IPS DF 6.9 (cell line): ENCODE results near the gene PROX1.

Source experiments
- DNase-seq: peaks from one replicate; pipeline ENCODE4 v3.0.0-alpha.2; 2013; ENCODE audit warnings: low read depth, low spot score
- H3K27ac ChIP-seq: one replicate; pipeline ENCODE4 v1.5.1; 2013; ENCODE audit warnings: low read length, control low read depth
- H3K27me3 ChIP-seq: 2 replicates; pipeline ENCODE4 v1.6.1; 2013; ENCODE audit warnings: mild to moderate bottlenecking, low read length; ENCODE audit not compliant: control insufficient read depth, insufficient read depth
- H3K36me3 ChIP-seq: 2 replicates; pipeline ENCODE4 v1.6.1; 2013; ENCODE audit warnings: low read length; ENCODE audit not compliant: control insufficient read depth, insufficient read depth
- H3K4me1 ChIP-seq: 2 replicates; pipeline ENCODE4 v1.6.1; 2013; ENCODE audit warnings: low read length; ENCODE audit not compliant: control insufficient read depth, insufficient read depth
- H3K4me3 ChIP-seq: 2 replicates; pipeline ENCODE4 v1.5.1; 2013; ENCODE audit warnings: mild to moderate bottlenecking, low read length
- H3K9me3 ChIP-seq: 2 replicates; pipeline ENCODE4 v1.6.1; 2013; ENCODE audit warnings: low read length, inconsistent platforms; ENCODE audit not compliant: control insufficient read depth, insufficient read depth
- WGBS: extraction: QIAGEN DNeasy Blood & Tissue Kit; methylation state at CpG from one replicate; pipeline ENCODE4 v1.1.7; 2013; ENCODE audit warnings: mixed read lengths, missing lambda C conversion rate; ENCODE audit not compliant: insufficient read length, insufficient coverage; 5-methylcytosine and 5-hydroxymethylcytosine counted together

PROX1 gene

GRCh38 chr1:214009423-214010196, 21.8 kb downstream of the PROX1 start:
- no CpG with 5 or more reads among the region's 14 CpGs for WGBS
- no peak for DNase-seq
- Histone ChIP-seq H3K27me3 (no peaks in the 10 kb centered on the region), H3K36me3 (no peaks in the 10 kb centered on the region), H3K27ac (no peak overlapping the region), H3K4me1 (peaks cover under 1% of the 10 kb centered on the region; the same call in 1 of the 2 replicates), H3K4me3 (no peak overlapping the region), H3K9me3 (no peaks in the 10 kb centered on the region)

DNA sequence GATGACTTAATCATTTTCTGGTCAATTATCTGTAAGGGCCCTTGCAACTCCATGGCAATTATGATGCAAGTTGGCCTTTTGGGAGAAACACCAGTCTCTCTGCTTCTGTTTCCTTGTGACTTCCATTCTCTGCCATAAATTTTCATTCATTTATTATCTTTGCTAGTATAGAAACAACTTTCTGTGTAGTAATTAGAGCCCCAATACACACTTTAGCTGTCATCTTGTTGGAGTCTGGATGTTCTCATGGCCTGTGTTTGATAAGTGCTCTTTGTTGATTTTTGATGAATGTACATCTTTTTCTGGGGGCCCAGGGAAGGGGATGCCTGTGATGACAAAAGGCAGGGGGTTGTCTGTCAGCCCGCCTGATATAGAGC, 22.4 kb downstream of the PROX1 start:
- DNase-seq, result no peak
- H3K36me3 ChIP-seq, result no peaks in the 10 kb centered on the region
- no CpG with 5 or more reads among the region's 1 CpG for WGBS
- no peak overlapping the region for H3K4me3 ChIP-seq
- no peaks in the 10 kb centered on the region for H3K9me3 ChIP-seq
- H3K27ac ChIP-seq, result no peak overlapping the region
- peaks cover 2% of the 10 kb centered on the region; the same call in 1 of the 2 replicates for H3K4me1 ChIP-seq
- H3K27me3 ChIP-seq, result no peaks in the 10 kb centered on the region

DNA sequence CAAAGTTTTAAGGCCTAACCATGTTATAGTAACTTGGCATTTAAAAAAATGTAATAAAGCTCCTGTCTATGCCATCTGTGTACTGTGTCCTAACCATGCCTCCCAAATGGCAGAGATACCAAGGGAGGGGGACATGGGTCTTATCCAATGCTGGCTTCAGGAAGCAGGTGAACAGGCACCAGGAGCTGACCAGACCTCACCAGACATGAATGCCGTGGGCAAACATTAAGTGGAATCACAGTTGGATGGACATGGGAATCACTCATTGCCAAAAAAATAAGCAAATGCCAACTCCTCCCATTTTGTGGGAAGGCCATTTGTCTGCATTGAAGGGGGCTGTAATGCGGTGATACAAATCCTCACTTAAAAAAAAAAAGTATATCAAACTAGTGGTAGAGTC, 22.9 kb downstream of the PROX1 start:
- peaks cover 2% of the 10 kb centered on the region; the same call in 1 of the 2 replicates for H3K4me1 ChIP-seq
- DNase-seq, result no peak
- no peaks in the 10 kb centered on the region for H3K27me3 ChIP-seq
- H3K9me3 ChIP-seq, result no peaks in the 10 kb centered on the region
- no peak overlapping the region for H3K4me3 ChIP-seq
- WGBS, result no CpG with 5 or more reads among the region's 2 CpGs
- no peaks in the 10 kb centered on the region for H3K36me3 ChIP-seq
- H3K27ac ChIP-seq, result no peak overlapping the region

- no peak overlapping the region for H3K4me3 ChIP-seq
- WGBS, result no CpG with 5 or more reads among the region's 2 CpGs
- H3K9me3 ChIP-seq, result no peaks in the 10 kb centered on the region
- no peaks in the 10 kb centered on the region for H3K27me3 ChIP-seq
- H3K27ac ChIP-seq, result no peak overlapping the region
- no peak for DNase-seq
- peaks cover 5% of the 10 kb centered on the region; the same call in 1 of the 2 replicates for H3K4me1 ChIP-seq
- H3K36me3 ChIP-seq, result no peaks in the 10 kb centered on the region
Measured at GRCh38 chr1:214012418-214012817, 24.6 kb downstream of the PROX1 start.

- Histone ChIP-seq H3K36me3 (no peaks in the 10 kb centered on the region), H3K9me3 (no peaks in the 10 kb centered on the region), H3K4me1 (peaks cover 7% of the 10 kb centered on the region; the same call in 1 of the 2 replicates), H3K27me3 (no peaks in the 10 kb centered on the region), H3K4me3 (no peak overlapping the region), H3K27ac (no peak overlapping the region)
- DNase-seq, result no peak
- 100% methylated on average over 6 of the region's 15 CpGs for WGBS
Measured at GRCh38 chr1:214013614-214014377, 26.0 kb downstream of the PROX1 start.

DNA sequence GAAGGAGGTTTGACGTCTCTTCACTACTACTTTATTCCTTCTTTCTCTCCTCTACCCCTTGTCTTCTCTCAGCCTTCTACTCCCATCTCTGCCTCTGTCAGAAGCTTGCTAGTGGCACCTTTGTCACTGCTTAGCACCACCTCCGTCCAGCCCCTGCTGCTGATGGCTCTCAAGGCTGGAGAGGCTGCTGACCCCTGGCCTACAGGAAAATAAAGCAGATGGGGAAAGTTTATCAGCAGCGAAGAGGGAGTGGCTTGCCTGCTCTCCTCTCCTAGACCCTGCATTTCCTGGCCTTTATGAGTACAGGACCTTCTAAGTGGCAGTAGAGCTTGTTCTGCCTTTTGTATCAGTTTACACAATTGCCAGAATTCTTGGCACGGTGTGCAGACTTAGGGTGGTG, 27.0 kb downstream of the PROX1 start:
- H3K4me3 ChIP-seq, result no peak overlapping the region
- H3K4me1 ChIP-seq, result peaks cover 7% of the 10 kb centered on the region; the same call in 1 of the 2 replicates
- H3K27me3 ChIP-seq, result no peaks in the 10 kb centered on the region
- no peak for DNase-seq
- H3K36me3 ChIP-seq, result no peaks in the 10 kb centered on the region
- no peaks in the 10 kb centered on the region for H3K9me3 ChIP-seq
- no CpG with 5 or more reads among the region's 4 CpGs for WGBS
- no peak overlapping the region for H3K27ac ChIP-seq

DNA sequence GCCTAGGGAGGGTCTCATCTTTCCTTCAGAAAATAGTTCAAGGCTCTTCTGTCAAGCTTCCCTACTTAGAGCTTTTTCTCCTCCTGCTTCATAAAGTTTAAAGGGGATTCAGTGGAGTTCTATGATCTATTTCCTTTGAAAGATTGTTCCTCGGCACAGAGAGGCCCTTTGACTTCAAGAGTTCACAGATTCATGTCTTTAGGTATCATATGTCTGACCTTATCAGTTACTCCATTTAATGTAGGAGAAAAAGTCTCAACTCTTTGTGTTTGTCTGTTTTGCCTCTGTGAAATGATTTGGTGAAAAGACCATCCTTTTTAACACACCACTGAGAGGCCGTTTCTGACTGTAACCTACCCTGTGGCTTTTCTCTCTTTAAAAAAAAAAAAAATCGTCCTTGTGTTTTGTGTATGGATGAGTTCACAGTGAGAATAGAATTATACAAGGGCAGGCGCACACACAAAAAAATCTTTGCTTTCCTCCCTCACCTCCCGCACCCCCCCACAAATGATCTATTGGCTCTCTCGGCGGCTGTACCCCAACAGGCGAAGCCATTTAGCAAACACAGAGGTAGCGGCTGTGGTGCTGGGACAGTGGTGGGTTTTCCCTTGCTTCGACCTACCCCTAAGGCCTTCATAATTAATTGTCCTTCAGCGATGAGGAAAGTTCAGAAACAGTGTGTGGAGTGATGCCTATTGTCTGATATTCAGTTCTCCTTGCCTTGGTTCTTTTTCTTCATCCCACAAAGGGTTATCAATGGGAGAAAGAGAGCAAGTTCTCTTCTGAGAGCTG, 29.6 kb downstream of the PROX1 start:
- WGBS, result no CpG with 5 or more reads among the region's 11 CpGs
- Histone ChIP-seq H3K36me3 (no peaks in the 10 kb centered on the region), H3K4me3 (no peak overlapping the region), H3K27me3 (no peaks in the 10 kb centered on the region), H3K4me1 (peaks cover 7% of the 10 kb centered on the region; the same call in 1 of the 2 replicates), H3K9me3 (no peaks in the 10 kb centered on the region), H3K27ac (no peak overlapping the region)
- no peak for DNase-seq

- Histone ChIP-seq H3K9me3 (no peaks in the 10 kb centered on the region), H3K4me1 (peaks cover 7% of the 10 kb centered on the region; the same call in 1 of the 2 replicates), H3K4me3 (no peak overlapping the region), H3K36me3 (no peaks in the 10 kb centered on the region), H3K27ac (no peak overlapping the region), H3K27me3 (no peaks in the 10 kb centered on the region)
- no peak for DNase-seq
- WGBS, result no CpG with 5 or more reads among the region's 8 CpGs
Measured at GRCh38 chr1:214018386-214019268, 30.9 kb downstream of the PROX1 start.

GRCh38 chr1:214019499-214019898, 31.7 kb downstream of the PROX1 start:
- no peak overlapping the region for H3K4me3 ChIP-seq
- H3K9me3 ChIP-seq, result no peaks in the 10 kb centered on the region
- H3K27me3 ChIP-seq, result no peaks in the 10 kb centered on the region
- no CpG with 5 or more reads among the region's 13 CpGs for WGBS
- H3K36me3 ChIP-seq, result no peaks in the 10 kb centered on the region
- no peak overlapping the region for H3K27ac ChIP-seq
- DNase-seq, result no peak
- peaks cover 7% of the 10 kb centered on the region; the same call in 1 of the 2 replicates for H3K4me1 ChIP-seq
